Measurements from ENCODE around the gene NRXN3. TPM values are rescaled to one million over a fixed set of nuclear protein-coding genes. Genes with fewer than 3 reads are reported as not detected.

Gene NRXN3
- total RNA-seq, 1 experiment from 2014 or later = 1.1 TPM

DNA sequence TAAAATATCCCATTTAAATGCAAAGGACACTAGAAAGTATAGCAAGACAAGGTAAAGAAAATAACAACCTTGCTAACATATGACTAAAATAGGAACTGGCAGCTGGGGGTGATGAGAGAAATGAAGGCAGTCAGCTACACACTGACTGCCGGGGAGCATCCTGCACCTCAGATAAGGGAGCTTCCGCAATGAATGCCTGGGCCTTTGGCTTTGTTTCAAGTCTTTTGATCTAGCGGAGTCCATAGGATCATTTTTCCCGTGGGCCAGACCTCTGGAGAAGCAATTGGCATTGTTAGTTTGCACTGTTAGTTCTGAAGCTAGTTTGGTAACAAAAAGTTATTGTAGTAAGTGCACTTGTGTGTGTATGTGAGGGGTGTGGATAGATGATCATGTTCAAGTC, 1401.2 kb downstream of the NRXN3 start:
- DNase-seq (ENCODE audit: low read depth) = no peak

- DNase-seq (ENCODE audit: low read depth) = peak; percentile 68
Measured at GRCh38 chr14:79573486-79573885, 1403.3 kb downstream of the NRXN3 start.

DNA sequence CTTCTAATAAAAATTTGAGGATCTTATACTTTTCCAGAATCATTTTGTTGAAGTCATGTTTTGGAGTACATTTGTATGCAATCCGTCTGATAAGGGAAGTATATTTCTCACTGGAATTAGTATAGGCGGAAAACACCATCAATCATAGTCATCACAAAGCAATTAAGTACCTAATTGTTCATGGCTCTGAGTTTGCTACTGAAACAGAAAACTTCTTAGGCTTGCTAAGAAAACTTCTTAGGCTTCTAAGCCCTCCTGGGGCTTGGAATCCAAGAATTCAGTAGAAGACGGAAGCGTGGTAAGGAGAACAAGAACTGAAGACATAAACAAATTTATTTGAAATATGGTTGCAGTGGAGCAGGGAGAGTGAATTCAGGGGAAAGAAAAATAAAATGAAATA, 1404.9 kb downstream of the NRXN3 start:
- DNase-seq (ENCODE audit: low read depth) = no peak

DNA sequence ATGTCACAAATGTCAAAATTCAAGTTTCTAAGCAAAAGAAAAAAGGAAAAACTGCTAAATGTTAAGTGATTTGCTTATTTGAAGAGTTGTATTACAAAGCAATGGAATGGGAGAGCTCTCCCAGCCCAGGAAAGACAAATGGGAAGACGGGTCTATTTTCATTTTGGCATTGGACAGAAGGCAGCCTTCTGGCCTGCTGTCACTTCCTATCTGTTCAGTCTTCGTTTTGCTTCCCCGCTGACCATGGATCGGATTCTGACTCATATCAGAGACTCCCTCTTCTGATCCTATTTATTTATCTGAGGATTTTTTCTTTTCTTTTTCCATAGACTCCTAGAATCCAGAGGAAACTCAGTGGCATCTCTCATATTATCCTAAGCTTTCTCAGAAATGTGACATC, 1406.3 kb downstream of the NRXN3 start:
- DNase-seq (ENCODE audit: low read depth) = peak; percentile 13

DNA sequence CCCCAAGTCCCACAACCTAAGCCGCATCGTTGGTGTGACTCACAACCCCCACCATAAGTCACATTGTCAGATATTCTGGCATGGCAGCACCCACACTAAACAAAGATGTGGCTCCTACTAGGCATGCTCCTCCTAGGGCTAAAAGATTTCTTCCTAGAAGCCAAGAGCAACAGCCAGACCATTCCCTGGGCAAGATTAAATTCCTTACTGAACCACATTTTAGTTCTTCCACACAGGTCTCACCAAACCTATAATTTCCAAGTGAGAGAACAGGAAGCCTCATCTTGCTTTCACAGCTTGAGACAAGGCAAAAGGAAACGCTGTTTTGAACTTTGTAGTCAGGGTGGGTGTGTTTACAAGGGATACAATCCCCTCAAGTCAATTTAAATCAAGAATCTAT, 1408.3 kb downstream of the NRXN3 start:
- peak; percentile 74 for DNase-seq (ENCODE audit: low read depth)

DNA sequence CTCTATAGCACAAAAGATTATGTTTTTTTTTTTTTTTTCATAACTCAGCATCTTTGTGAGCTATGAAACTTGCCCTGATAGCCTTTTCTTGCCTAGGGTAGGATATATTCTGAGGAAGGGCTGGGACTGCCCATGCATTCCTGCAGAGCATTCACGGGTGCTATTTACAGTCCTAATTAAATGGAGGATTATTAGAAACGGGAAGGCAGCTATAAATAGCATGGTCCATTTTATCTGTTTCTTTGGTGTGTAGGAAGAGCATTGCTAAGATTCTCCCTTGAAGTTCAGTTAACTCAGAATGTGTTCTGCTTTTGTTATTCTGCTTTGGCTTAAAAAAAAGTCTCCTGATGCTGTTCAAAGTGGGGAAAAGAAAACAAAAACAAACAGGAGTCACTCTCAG, 1410.2 kb downstream of the NRXN3 start:
- no peak for DNase-seq (ENCODE audit: low read depth)

- no peak for DNase-seq (ENCODE audit: low read depth)
Measured at GRCh38 chr14:79580906-79581305, 1410.7 kb downstream of the NRXN3 start.

DNA sequence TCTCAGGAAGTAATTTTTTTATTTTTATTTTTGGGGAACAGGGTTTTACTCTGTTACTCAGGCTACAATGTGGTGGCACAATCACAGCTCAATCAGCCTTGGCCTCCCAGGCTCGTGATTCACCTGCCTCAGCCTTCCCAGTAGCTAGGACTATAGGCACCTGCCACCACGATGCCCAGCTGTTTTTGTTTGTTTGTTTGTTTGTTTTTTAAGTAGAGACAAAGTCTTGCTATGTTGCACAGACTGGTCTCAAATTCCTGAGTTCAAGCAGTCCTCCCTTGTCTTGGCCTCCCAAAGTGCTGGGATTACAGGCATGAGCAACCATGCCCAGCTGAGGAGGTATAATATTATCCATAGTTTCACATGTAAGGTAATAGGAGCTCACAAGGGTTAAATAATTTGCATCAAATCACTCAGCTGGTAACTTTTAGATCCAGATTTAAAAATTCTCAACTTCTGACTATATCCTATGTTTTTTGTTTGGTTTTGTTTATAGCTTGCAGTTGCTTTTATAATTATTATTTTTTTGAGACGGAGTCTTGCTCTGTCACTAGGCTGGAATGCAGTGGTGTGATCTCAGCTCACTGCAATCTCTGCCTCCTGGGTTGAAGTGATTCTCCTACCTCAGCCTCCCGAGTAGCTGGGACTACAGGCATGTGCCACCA, 1411.9 kb downstream of the NRXN3 start:
- DNase-seq (ENCODE audit: low read depth) = peak; percentile 63

- DNase-seq (ENCODE audit: low read depth) = peak; percentile 72
Measured at GRCh38 chr14:79583738-79584408, 1413.7 kb downstream of the NRXN3 start.

GRCh38 chr14:79584679-79585078, 1414.5 kb downstream of the NRXN3 start:
- DNase-seq (ENCODE audit: low read depth) = peak; percentile 93

DNA sequence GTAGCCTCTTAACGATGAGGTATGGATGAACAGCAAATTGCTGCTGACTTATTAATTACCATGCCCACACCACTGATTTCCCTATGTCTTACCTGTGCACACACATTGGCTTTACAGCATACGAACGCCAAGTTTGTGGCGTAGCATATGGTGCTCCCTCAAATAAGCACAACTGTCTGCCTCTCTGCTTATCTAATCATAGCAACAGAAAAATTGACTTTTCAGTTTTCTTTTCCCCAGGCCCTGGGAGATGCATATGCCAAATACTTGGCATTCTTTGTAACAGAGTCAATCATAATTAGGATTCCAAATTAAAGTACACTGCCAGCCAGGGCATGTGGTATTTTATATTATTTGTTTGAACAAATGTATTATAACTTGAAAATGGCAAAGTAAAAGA, 1415.7 kb downstream of the NRXN3 start:
- peak; percentile 76 for DNase-seq (ENCODE audit: low read depth)

- peak; percentile 22 for DNase-seq (ENCODE audit: low read depth)
Measured at GRCh38 chr14:79586416-79586815, 1416.2 kb downstream of the NRXN3 start.

DNA sequence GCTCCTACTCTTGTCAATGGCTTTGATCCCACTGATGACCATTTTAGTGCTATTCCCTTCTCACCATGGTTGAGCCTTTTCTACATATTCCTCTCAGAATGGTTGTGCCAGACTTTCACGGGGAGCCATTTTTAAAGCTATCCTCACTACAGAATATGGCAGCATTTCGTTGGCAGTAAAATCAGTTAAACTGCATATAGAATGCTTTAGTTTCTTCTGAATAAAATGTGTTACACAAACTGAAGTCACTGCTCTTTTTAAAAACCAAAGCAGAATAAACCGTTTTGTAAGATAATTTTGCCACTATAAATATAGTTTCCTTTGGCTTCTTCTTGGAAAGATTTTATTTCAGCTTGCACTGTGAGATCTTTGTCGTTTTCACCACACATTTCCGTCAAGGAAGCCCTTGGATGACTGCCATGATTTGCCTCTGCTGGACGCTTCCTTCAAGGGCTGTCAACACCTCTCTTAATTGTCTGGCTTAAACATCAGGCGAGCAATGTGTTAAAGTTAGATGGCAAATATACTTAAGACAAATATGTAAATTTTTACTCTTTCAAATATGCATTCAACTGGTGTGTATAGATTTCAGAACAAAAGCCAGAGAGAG, 1416.9 kb downstream of the NRXN3 start:
- DNase-seq (ENCODE audit: low read depth) = peak; percentile 64

- DNase-seq (ENCODE audit: low read depth) = no peak
Measured at GRCh38 chr14:79587875-79588274, 1417.7 kb downstream of the NRXN3 start.

GRCh38 chr14:79588398-79588797, 1418.2 kb downstream of the NRXN3 start:
- DNase-seq (ENCODE audit: low read depth) = no peak

DNA sequence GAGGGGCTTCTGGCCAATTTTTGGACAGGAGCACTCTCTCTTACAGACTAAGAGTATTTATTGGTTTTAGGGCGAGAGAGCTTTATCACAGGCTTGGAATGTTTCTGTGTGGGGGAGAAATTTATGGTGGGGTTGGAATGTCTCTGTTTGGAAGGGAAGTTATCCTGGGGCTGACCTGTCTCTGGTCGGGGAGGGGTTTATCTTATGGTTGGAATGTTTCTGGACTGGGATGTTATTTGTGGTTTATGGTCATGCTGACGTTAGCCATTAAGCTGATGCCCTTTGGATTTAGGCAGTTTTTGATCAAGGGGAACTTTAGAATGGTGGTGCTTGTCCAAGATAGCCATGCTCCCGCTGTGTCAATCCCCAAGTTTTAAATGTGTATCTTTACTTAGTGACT, 1426.4 kb downstream of the NRXN3 start:
- peak; percentile 89 for DNase-seq (ENCODE audit: low read depth)

GRCh38 chr14:79597566-79597965, 1427.4 kb downstream of the NRXN3 start:
- DNase-seq (ENCODE audit: low read depth) = peak; percentile 60

- DNase-seq (ENCODE audit: low read depth) = peak; percentile 50
Measured at GRCh38 chr14:79598339-79598738, 1428.2 kb downstream of the NRXN3 start.

GRCh38 chr14:79599239-79599638, 1429.1 kb downstream of the NRXN3 start:
- DNase-seq (ENCODE audit: low read depth) = no peak

DNA sequence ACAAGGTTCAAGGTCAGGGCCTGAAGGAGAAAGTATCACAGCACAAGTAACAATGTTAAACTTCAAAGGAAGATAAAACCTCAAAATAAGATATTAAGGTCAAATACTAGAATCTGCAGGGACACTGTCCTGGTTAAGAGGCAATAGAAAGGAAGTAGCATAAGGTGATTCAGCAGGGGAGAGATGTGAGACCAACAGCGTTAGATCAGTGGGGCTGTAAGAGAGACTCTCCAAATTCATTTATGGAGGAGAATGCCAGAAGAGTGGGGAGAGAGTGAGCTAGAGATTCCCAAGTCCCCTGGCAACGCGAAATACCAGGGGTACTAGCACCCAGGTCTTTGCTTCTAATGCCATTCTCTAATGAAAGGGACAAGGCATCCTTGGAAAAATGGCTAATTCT, 1430.2 kb downstream of the NRXN3 start:
- DNase-seq (ENCODE audit: low read depth) = no peak

GRCh38 chr14:79601579-79601978, 1431.4 kb downstream of the NRXN3 start:
- no peak for DNase-seq (ENCODE audit: low read depth)

DNA sequence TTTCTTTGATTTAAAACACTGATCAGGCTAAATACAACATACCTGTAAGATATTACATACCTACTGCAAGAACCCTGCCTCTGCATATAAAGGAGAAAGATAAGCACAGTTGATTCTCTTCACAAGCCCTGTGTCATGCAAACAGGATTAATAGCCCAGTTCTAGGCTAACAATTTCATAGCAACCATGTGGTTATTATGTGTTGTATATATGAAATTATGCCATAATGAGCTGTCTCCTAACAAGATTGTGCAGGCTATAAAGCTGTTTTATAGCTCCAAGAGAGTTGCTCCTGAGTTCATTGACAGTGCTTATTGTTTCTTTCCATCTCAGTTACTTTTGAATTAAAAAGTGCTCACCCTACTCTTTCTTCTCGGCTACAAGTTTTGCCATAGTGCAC, 1431.9 kb downstream of the NRXN3 start:
- DNase-seq (ENCODE audit: low read depth) = no peak

- no peak for DNase-seq (ENCODE audit: low read depth)
Measured at GRCh38 chr14:79602742-79603141, 1432.6 kb downstream of the NRXN3 start.

All from M059J (cell line).